Caco-2 (cell line): ENCODE measurements around the gene CD99L2. TPM values are rescaled to one million over a fixed set of nuclear protein-coding genes. Genes with fewer than 3 reads are reported as not detected.

ENCODE experiments used
- BruUV-seq: library from RNA; stranded (reverse); fragments of 400-500 nt; replicated peaks from 2 replicates; lab custom pipeline; 2021; lab: Mats Ljungman, UMichigan
- CTCF ChIA-PET: fragments of 300-600 bp; sonication (Branson Sonifier 250); formaldehyde crosslinking; loops from one replicate; lab custom pipeline; 2022; ENCODE audit warnings: antibody characterized with exemption; lab: Charles Lee
- POLR2A ChIA-PET: fragments of 300-600 bp; sonication (Branson Sonifier 250); formaldehyde crosslinking; loops from one replicate; lab custom pipeline; 2022; ENCODE audit warnings: antibody characterized with exemption; lab: Charles Lee
- DNase-seq, 2 experiments: peaks; one replicate each; pipeline versions ENCODE4 v3.0.0 to v3.0.0-alpha.2; 2020 to 2022
- H3K27me3 ChIP-seq: replicated peaks from 2 replicates; pipeline ENCODE4 v1.6.0; 2011; ENCODE audit warnings: low read length; ENCODE audit not compliant: control insufficient read depth, insufficient read depth
- H3K36me3 ChIP-seq: 2 replicates; pipeline ENCODE4 v1.5.1; 2011; ENCODE audit warnings: low read length; ENCODE audit not compliant: control insufficient read depth, insufficient read depth
- H3K4me1 ChIP-seq: fragments of 250-450 bp; sonication (Bioruptor Pico); 2 replicates; pipeline ENCODE4 v1.5.1; 2020; ENCODE audit warnings: mild to moderate bottlenecking
- H3K4me3 ChIP-seq: 2 replicates; pipeline ENCODE4 v1.5.1; 2011; ENCODE audit warnings: low read depth, mild to moderate bottlenecking, control low read depth, low read length
- H3K9me3 ChIP-seq: fragments of 250-450 bp; sonication (Bioruptor Pico); 2 replicates; pipeline ENCODE4 v1.5.1; 2020; ENCODE audit warnings: mild to moderate bottlenecking, moderate library complexity
- H3K27ac Mint-ChIP-seq: one replicate; pipeline ENCODE4 v1.8.0; 2022; ENCODE audit warnings: mixed read lengths; ENCODE audit not compliant: unreplicated experiment
- H3K27me3 Mint-ChIP-seq: one replicate; pipeline ENCODE4 v1.8.0; 2022; ENCODE audit warnings: mixed read lengths; ENCODE audit not compliant: insufficient read depth, unreplicated experiment
- H3K36me3 Mint-ChIP-seq: one replicate; pipeline ENCODE4 v1.8.0; 2022; ENCODE audit warnings: mild to moderate bottlenecking, mixed read lengths; ENCODE audit not compliant: insufficient read depth, unreplicated experiment
- H3K4me1 Mint-ChIP-seq: one replicate; pipeline ENCODE4 v1.8.0; 2022; ENCODE audit warnings: low read depth, mixed read lengths; ENCODE audit not compliant: unreplicated experiment
- H3K4me3 Mint-ChIP-seq: one replicate; pipeline ENCODE4 v1.8.0; 2022; ENCODE audit warnings: mild to moderate bottlenecking, moderate library complexity, mixed read lengths; ENCODE audit not compliant: unreplicated experiment
- H3K9me3 Mint-ChIP-seq: one replicate; pipeline ENCODE4 v1.8.0; 2022; ENCODE audit warnings: mixed read lengths; ENCODE audit not compliant: unreplicated experiment
- intact Hi-C: fragments of 100-400 bp; cut with micrococcal nuclease; formaldehyde crosslinking; loops from one replicate; pipeline ENCODE4 v1.10.0; 2022; ENCODE audit not compliant: unreplicated experiment
- total RNA-seq: library from RNA; stranded (reverse); gene quantifications from 2 replicates; pipeline ENCODE4 v1.2.3, GENCODE V29; 2022
- TF ChIP-seq, protein P1 (sequence below), 2 experiments: fragments of 200-600 bp in 1 of 2; IDR thresholded peaks; 1 replicate in 1 of 2; 2 replicates in 1 of 2; pipeline versions ENCODE4 v1.5.1 to v1.8.0; 2011 to 2022; ENCODE audit warnings: antibody characterized with exemption in 1 of 2, control low read depth in 1 of 2, inconsistent platforms in 1 of 2, low read depth in 1 of 2, low read length in 1 of 2, mild to moderate bottlenecking in 1 of 2, moderate library complexity in 1 of 2; ENCODE audit not compliant: insufficient read depth in 1 of 2, severe bottlenecking in 1 of 2, unreplicated experiment in 1 of 2

The CD99L2 gene
- total RNA-seq, 1 experiment from 2014 or later, result 8.6 TPM

DNA sequence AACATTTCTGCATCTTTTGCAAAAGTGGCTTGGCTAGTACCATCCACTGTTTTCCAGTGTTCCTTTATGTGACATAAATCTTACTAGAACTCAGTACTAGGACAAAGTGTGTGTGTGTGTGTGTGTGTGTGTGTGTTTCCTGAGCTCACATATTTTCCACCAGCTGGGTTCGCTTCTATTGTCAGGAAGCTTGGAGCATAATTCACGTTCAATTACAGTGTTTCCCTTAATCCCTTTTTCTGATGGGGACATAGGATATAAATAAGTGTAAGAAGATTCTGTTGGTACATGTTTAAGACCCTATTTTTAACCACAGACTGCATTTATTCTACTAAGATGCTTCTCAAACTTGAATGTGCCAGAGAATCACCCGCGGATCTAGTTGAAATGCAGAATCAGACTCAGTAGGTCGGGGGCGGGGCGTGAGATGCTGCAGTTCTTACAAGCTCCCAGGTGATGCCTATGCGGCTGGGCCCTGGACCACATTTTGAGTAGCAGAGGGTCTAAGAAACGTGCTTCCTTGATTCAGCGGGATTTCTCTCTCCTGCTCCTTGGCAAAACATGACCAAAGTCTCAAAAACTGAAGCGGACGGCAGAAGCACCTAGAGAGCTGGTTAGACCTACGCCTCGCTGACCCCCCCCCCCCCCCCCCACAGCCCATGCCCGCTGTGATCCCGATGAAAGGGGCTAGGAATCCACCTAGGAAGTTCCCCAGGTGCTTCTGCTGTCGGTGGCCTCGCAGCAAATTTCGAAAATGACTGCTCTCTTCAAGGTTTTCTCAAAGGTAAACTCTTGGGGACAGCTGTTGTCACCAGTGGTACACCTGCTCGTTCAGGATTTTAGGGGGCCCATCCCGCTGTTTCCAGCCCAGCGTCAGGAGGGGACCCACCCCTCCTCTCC lies 797 bp downstream of the CD99L2 start:
- Mint-ChIP-seq H3K36me3 (no peaks in the 10 kb centered on the region), H3K9me3 (no peaks in the 10 kb centered on the region), H3K4me1 (no peaks in the 10 kb centered on the region), H3K27ac (no peak overlapping the region), H3K4me3 (peak overlapping the region; percentile 73), H3K27me3 (no peaks in the 10 kb centered on the region)
- CTCF ChIA-PET, result no interaction called here
- no peaks in the 10 kb centered on the region for H3K9me3 ChIP-seq
- H3K36me3 ChIP-seq, result no peaks in the 10 kb centered on the region
- DNase-seq, result no peak
- POLR2A ChIA-PET, result no interaction called here
- no peaks in the 10 kb centered on the region for H3K4me1 ChIP-seq
- TF ChIP-seq, protein P1, sequence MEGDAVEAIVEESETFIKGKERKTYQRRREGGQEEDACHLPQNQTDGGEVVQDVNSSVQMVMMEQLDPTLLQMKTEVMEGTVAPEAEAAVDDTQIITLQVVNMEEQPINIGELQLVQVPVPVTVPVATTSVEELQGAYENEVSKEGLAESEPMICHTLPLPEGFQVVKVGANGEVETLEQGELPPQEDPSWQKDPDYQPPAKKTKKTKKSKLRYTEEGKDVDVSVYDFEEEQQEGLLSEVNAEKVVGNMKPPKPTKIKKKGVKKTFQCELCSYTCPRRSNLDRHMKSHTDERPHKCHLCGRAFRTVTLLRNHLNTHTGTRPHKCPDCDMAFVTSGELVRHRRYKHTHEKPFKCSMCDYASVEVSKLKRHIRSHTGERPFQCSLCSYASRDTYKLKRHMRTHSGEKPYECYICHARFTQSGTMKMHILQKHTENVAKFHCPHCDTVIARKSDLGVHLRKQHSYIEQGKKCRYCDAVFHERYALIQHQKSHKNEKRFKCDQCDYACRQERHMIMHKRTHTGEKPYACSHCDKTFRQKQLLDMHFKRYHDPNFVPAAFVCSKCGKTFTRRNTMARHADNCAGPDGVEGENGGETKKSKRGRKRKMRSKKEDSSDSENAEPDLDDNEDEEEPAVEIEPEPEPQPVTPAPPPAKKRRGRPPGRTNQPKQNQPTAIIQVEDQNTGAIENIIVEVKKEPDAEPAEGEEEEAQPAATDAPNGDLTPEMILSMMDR (IDR thresholded peaks at IDR 0.05; ENCODE audit: insufficient read depth in 1 of 2, low read depth in 1 of 2, low read length in 1 of 2, severe bottlenecking in 1 of 2, unreplicated experiment in 1 of 2), result no peak
- no peaks in the 10 kb centered on the region for H3K27me3 ChIP-seq
- TSS peak; percentile 70 for BruUV-seq
- intact Hi-C loops, result loop anchor here (1.0 to 2.0 kb wide), 2 partner anchors 69 to 85 kb away; partner anchors contain the start of gene HMGB3
- H3K4me3 ChIP-seq, result peak overlapping the region; percentile 62

DNA sequence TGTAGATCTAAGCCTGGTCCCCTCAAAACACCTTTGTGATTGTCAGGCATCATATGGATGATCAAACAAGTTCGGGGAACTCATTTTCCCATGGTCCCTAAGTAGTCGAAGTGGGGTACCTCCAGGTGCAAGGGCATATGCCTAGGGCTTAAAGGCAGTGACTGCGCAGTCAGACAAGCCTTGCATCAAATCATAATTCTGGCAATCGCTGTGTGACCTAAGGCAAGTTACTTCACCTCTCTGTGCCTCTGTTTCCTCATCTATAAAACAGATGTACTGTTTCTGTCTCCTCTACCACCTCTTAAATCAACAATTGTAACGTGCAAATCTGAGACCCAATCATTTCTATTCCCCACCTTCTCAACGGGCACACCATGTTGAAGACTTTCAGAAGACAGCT lies 1.8 kb downstream of the CD99L2 start:
- no peak overlapping the region for H3K4me3 ChIP-seq
- H3K9me3 ChIP-seq, result no peaks in the 10 kb centered on the region
- Mint-ChIP-seq H3K4me3 (no peak overlapping the region), H3K36me3 (no peaks in the 10 kb centered on the region), H3K4me1 (no peaks in the 10 kb centered on the region), H3K27ac (no peak overlapping the region), H3K9me3 (no peaks in the 10 kb centered on the region), H3K27me3 (no peaks in the 10 kb centered on the region)
- H3K27me3 ChIP-seq, result no peaks in the 10 kb centered on the region
- no peak for DNase-seq
- CTCF ChIA-PET, result no interaction called here
- POLR2A ChIA-PET, result no interaction called here
- TF ChIP-seq, protein P1 (IDR thresholded peaks at IDR 0.05; ENCODE audit: insufficient read depth in 1 of 2, low read depth in 1 of 2, low read length in 1 of 2, severe bottlenecking in 1 of 2, unreplicated experiment in 1 of 2), result no peak
- BruUV-seq, result no TSS peak
- H3K4me1 ChIP-seq, result no peaks in the 10 kb centered on the region
- no peaks in the 10 kb centered on the region for H3K36me3 ChIP-seq
- intact Hi-C loops, result no loop called here

DNA sequence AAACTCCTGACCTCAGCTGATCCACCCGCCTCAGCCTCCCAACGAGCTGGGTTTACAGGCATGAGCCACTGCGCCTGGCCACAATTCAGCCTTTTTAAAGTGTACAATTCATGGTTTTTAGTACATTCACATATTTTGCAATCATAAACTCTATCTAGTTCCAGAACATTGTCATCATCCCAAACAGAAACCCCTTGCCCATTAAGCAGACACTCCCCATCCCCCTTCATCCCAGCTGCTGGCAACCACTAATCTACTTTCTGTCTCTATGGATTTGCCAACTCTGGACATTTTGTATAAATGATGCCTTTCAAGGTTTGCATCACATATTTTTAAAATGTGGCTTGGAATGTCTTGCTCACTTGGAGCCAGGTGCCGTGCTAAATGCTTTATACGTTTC lies 4.5 kb downstream of the CD99L2 start:
- H3K36me3 ChIP-seq, result no peaks in the 10 kb centered on the region
- Mint-ChIP-seq H3K4me1 (no peaks in the 10 kb centered on the region), H3K36me3 (no peaks in the 10 kb centered on the region), H3K9me3 (no peaks in the 10 kb centered on the region), H3K4me3 (no peak overlapping the region), H3K27ac (no peak overlapping the region), H3K27me3 (no peaks in the 10 kb centered on the region)
- H3K27me3 ChIP-seq, result no peaks in the 10 kb centered on the region
- CTCF ChIA-PET, result interaction anchor here (0.6 kb wide), 1 partner anchor 47 kb away, joined by 4 read pairs; no protein-coding TSS in a partner anchor
- no peaks in the 10 kb centered on the region for H3K9me3 ChIP-seq
- H3K4me3 ChIP-seq, result no peak overlapping the region
- BruUV-seq, result no TSS peak
- DNase-seq, result no peak
- intact Hi-C loops, result no loop called here
- POLR2A ChIA-PET, result no interaction called here
- H3K4me1 ChIP-seq, result no peaks in the 10 kb centered on the region
- TF ChIP-seq, protein P1 (IDR thresholded peaks at IDR 0.05; ENCODE audit: insufficient read depth in 1 of 2, low read depth in 1 of 2, low read length in 1 of 2, severe bottlenecking in 1 of 2, unreplicated experiment in 1 of 2), result no peak
